Astrocyte (in vitro differentiated cells and primary cell): ENCODE data around the gene PEX10.

Source experiments
- EZH2 ChIP-seq: IDR thresholded peaks from 2 replicates; pipeline ENCODE4 v1.6.1; 2012; ENCODE audit warnings: mild to moderate bottlenecking, low read length, inconsistent platforms; ENCODE audit not compliant: insufficient read depth
- TF ChIP-seq, protein P1 (sequence below): IDR thresholded peaks from 2 replicates; pipeline ENCODE4 v1.5.1; 2011; ENCODE audit warnings: low read depth, mild to moderate bottlenecking, inconsistent platforms, low read length, moderate library complexity; ENCODE audit not compliant: insufficient read depth

DNA sequence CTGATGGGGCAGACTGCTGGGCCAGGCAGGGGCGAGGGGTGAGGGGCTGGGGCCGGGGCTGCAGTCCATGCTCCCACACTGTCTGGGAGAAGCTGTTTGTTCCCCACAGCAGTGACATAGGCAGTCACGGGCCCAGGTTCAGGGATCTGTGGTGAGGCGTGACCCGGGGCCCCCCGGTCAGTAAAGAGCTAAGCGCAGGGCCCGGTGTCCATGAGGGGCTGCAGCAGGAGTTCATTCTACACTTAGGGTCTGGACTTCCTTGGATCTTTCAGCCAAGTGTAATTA, 4.4 kb downstream of the PEX10 start:
- no peak for TF ChIP-seq EZH2
- TF ChIP-seq, protein P1, sequence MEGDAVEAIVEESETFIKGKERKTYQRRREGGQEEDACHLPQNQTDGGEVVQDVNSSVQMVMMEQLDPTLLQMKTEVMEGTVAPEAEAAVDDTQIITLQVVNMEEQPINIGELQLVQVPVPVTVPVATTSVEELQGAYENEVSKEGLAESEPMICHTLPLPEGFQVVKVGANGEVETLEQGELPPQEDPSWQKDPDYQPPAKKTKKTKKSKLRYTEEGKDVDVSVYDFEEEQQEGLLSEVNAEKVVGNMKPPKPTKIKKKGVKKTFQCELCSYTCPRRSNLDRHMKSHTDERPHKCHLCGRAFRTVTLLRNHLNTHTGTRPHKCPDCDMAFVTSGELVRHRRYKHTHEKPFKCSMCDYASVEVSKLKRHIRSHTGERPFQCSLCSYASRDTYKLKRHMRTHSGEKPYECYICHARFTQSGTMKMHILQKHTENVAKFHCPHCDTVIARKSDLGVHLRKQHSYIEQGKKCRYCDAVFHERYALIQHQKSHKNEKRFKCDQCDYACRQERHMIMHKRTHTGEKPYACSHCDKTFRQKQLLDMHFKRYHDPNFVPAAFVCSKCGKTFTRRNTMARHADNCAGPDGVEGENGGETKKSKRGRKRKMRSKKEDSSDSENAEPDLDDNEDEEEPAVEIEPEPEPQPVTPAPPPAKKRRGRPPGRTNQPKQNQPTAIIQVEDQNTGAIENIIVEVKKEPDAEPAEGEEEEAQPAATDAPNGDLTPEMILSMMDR: no peak
